NCI-H1105 treated with DMSO at 0.1 percent for 48 hours (cell line): ENCODE measurements around the gene FBXO7.

Experiments used
- DNase-seq: peaks from one replicate; lab custom pipeline; 2025; lab: John Stamatoyannopoulos, UW

FBXO7 gene

DNA sequence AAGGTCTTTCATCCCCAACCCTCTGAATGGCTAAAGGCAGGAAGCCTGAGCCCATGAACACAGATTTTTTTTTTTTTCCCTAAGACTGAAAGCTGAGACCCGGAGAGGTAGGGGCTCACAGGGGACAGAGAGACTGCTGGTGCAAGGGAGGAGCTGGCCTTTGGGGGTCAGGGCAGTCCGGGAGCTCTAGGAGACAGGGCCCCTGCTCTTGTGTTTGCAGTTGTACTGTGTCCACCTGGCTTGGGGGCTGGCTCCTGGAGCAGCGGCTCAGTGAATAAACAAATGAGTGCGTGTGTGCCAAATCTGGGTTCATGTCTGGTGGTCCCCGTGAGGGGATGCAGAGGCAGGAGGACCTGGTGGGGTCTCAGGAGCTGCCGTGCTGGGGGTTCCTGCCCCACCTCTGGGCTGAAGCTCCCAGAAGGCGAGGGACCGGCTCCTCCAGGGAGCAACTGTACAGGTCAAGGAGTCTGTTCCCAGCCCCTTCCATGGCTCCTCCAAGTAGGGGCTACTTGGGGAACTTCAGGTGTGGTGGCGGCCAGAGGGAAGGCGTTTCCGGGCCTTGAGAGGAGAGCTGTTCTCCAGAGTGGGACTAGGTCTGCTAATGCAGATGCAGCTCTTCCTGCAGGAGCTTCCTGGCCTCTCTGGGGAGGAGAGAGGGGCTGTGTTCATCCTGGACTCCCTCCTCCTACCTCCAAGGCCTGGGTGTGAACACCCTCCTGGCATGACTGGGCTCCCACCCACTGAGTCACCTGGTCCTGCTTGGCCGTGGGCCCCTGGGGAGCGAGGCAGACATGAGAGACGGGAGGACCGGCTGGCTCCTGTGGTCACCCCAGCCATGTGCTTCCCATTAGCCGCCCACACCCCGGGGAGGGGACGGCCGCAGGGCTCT is 57.6 kb downstream of the FBXO7 start:
- no peak for DNase-seq

DNA sequence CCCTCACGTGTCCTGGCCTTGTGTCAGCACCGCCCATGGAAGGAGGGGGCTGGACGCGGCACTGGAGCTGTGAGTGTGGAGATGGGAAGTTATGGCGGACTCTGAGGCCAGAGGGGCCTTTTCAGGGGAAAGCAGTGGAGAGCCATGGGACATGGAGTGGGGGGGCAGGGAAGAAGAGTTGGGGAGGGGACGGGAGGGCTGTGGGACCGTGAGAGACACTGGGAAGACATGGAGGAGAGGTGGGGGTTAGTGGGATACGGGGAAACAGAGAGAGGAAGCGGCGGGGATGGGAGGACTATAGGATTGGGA is 58.2 kb downstream of the FBXO7 start:
- DNase-seq, result no peak

DNA sequence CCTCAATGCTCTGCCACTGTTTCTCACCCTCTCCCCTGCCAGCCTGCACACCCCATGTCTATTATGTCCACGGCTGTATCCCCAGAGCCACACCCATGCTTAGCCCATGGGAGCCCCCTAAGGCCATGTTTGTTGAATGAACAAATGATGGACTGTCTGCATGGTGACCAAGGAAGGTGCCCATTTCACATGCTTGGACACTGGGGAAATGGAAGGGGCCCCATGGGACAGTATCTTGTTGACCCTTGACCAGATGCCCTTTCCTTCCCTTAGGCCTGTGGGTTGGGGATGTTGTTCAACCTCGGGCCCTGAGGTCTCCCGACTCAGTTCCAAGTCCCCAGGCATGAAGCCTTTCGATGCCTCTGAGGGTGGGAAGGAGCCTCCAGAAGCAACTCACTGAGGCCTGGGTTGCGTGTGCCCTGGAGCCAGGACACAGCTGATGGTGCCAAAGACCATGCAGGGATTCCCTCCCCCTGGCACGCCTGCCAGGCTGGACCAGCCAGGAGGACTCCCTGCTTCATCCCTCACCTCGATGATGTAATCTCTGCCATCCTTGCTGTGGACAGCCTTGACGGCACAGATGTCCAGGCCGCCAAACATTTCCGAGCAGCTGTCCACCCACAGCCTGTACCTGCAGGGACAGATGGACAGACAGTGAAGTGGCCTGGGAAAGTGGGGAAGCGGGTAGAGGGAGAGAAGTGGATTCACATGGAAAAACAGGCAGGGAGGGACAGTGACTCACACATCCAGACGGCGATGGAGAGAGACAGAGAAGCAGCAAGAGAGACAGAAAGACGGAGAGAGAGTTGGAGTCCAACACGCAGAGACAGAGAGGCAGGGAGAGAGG is 58.9 kb downstream of the FBXO7 start:
- no peak for DNase-seq

DNA sequence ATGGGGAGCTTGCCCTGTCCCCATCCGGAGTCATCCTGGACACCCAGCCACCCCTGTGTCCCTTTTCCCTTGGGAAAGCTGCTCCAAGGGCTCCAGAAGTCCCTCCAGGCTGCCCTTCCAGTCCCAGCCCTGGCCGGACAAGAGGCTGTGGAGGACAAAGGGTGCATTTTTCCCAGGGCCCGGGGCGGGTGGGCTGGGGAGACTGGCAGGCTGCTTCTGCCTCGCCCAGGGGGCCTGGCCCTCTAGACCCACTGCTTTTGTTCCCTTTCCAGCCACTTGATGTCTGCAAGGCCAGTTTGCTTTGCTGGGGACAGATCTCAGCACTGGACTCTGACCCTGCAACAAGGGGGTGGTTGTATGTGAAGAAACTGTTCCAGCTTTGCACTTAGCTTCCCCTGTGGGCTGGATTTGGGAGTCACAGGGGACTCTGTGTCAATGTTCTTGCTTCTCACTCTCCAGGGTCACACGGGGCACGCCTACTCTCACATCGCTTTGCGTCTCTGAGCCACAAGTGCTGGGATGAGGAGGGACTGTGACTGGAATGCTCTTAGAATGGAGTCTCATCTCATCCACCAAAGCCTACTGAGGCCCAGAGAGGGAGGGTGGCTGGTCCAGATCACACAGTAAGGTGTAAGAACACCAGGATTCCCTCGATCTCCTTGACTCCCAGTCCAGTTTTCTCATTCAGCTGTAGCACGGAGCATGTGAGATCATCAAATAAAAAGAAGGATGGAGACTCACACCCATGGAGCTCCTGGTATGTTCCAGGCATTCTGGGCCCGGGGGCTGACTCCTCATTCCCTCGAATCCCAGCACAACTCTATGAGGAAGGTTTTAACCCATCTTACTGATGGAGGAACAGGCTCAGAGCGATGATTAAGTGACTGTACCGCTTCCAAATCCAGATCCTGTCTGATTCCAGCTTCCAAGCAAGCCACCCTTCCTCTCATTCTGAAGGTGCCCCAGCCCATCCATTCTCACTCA is 59.9 kb downstream of the FBXO7 start:
- DNase-seq, result no peak

DNA sequence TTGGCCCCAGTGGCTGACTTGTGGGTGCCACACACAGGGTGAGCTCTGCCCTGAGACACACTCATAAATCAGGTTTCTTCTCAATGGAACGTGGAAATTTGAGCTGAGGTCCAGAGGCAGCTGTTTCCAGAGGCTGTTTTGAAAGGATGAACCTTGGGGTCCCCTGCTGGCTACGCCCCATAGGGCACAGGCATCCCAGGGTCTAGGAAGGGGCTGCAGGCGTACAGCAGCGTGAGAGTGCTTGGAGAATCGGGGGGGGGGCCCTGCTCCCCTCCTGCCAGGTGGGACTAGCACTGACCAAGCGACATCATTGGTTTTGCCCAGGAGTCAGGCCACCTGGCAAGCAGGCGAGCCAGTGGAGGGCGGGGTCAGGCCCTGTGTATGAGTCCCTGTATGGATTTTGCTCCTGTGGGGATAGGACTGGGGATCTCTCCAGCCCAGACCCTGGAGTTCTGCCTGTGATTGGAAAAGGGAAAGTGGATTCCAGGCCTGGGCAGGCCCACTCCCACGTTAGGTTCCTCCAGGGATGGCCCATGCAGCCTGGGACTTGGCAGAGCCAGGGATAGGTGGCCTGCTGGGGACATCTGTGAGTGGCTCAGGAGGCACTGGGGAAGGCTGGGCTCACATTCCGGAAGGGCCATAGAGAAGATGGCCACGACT is 61.0 kb downstream of the FBXO7 start:
- DNase-seq, result no peak

DNA sequence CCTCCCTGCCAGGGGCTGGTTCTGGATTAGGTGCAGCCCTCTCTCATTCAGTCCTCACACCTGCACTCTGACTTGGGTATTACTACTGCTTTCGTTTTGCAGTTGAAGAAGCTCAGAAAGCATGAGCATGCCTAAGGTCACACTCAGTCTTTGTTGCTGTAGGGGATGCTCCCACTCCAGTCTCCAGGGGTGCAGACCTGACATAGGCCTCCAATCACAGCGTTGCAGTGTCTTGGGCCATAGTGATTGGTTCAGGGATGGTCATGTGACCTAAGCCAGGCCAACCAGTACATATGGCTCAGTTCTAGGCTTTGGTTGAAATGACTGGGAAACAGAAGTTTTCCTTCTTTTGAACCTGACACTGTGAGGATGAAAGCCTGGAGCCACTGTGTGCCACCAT is 61.7 kb downstream of the FBXO7 start:
- DNase-seq, result no peak

DNA sequence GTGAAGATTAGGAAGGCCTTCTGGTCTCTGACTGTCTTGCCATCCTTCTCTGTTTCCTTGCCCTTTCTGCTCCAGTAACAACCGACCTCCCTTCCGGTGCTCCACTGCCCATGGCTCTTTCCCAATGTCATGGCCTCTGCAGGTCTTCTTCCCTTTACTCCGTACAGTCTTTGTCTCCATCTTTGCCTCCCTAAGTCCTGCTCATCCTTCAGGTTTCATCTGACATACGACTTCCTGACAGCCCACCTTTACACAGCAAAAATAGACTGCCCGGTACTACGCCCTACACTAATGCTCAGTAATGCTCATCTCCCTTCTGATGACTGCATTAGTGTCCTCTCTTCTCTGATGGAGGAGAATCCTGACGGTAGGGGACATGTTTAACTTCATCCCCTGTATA is 63.9 kb downstream of the FBXO7 start:
- DNase-seq, result no peak

DNA sequence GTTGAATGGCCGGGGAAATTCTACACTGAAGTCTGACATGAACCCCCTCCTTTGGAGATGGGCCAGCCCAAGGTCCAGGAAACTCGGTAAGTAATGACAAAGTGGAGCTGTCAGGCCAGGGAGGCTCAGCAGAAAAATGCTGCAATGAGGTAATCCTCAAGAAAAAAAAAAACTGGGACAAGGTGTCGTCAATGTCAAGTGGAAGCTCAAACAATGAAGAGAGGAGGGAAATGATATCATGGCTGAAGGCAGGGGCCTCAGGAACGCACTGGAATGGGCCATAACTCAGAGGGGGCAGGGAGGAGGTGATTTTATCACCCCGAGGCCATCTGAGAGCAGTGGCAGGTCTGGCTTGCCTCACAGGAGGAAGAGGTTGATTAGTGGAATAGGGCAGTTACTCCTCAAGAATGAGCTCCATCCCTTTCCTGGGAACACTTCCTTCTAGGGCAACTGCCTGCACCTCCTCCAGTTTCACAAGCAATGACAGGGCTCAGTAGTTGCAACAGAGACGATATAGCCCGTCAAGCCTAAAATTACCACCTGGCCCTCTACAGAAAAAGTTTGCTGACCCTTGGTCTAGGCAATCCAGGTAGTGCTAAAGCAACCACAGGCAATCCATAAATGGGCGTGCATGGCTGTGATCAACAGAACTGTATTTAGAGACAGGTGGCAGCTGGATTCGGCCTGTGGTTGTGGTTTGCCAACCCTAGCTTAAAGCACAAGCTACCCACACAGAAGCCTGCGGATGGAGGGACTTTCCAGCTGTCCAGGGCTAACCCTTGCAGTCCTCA is 65.2 kb downstream of the FBXO7 start:
- DNase-seq, result no peak

DNA sequence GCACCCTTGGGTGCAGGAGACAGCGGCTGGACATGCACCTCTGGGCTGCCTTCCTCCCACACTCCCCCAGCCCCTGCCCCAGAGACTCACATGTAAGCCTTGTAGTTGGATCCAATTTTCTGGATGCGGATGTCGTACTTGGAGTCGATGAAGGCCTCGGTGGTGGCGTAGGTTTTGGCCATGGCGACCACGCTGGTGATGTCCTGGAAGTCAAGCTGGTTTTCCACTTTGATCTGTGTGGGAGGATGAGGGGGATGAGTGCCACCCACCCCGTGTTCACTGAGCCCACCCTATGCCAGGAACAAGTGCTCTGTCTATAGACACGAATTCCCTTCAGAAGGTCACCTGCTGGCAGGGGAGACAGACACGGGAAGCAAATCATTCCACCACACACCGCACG is 66.9 kb downstream of the FBXO7 start:
- DNase-seq, result no peak

DNA sequence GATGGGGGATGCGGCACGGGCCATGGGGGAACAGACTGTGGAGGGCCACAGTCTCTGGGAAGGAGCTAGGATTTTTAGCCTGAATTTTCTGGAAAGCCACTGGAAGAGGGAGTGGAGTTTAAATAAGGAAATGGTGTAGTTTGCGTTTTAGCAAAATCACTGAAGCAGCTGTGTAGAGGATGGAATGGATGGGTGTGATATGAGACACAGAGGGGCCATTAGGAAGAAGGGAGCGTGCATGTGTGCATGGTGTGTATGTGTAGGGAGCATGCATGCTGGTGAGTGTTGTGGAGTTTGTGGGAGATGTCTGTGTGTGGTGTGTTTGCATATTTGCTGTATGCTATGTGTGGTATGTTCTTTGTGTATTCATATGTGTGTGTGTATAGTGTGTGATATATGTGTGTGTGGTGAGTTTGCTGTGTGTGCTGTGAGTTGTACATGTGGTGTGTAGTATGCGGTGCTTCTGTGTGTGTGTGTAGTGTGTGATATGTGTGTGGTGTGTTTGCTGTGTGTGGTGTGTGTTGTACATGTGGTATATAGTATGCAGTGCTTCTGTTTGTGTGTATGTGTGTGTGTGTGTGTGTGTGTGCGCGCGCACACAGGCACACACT is 67.6 kb downstream of the FBXO7 start:
- no peak for DNase-seq

DNA sequence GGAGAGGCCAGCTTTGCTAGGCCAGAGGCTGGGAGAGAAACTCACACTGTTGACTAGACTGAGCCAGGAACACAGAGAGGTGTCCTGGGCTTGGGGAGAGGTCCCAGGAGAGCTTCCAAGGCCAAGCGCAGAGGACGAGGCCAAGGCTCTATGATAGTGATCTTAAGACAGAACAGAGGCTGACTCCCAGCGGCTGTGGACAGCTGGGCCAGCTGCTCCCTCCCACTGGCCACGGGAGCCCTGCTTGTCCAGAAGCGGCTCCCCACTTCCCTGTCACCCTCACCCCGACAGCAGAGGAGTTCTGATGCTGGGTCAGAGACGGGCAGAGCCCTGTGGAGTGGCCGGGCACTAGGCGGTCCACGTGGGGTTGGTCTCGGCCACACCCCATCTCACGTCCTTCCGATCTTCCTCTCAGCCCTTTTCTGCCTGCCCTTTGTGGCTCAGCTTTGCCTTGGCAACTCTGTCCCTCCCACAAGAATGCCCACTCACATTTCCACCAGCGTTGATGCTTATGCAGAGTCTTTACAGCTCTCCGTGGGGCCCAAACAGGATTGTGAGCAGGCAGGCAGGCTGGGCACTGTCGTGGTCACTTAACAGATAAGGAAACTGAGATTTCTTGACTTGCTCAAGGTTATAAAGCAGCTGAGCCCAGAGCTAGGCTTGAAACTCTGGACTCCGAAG is 68.2 kb downstream of the FBXO7 start:
- DNase-seq, result no peak

DNA sequence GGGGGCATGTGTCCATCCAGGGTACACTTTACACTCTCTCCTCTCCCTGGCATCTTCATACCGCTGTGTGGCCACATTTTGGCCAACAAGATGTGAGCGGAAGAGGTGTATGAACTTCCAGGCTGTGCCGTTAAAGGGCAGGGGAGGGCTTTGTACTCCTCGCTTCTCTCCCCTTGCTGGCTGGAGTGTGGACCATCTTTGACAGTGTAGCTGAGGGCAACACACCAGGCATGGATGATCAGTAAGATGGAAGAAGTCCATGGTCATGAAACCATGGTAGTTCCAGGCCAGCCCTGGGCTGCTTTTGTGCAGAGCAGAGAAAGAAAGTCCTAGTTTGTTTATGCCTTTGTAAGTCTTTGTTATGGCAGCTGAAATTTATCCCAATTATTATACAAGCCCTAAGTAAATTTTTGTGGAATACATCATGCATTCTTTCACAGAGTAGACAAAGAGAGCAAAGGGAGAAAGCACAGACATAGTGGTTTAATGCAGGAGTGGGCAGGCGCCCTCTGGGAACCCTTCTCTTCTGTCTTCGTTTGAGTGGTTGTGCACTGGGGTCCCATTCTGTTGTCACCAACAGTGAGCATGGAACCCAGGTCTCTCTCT is 70.4 kb downstream of the FBXO7 start:
- no peak for DNase-seq

DNA sequence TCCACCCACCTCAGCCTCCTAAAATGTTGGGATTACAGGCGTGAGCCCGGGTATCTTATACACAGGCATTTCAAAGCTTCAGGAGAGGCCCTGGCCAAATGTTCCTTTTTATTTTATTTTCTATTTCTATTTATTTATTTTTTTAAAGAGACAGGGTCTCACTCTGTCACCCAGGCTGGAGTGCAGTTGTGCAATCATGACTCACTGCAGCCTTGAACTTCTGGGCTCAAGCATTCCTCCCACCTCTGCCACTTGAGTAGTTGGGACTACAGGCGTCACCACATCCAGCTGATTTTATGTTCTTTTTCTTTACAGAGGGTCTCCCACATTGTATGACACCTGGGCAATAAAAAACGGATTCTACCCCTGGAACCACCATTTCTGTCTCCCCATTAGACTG is 71.2 kb downstream of the FBXO7 start:
- no peak for DNase-seq

DNA sequence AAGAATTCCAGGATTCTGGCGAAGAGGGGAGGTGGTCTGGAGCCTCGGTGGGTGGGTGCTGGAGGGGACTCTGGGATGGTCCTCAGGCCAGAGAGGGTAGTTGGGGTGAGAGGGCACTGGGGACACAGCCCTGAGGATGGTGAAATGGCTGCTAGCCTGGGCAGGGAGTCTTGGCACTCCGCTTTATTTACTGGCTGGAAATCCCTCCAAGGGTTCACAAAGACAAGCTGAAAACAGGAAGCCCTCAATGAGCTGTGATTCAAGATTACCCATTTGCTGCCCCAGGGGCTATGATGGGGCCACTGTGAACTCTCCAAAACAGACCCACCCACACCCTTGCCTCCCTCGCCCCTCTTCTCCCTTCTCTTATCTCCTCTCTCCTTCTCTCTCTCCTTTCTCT is 71.9 kb downstream of the FBXO7 start:
- DNase-seq, result no peak

DNA sequence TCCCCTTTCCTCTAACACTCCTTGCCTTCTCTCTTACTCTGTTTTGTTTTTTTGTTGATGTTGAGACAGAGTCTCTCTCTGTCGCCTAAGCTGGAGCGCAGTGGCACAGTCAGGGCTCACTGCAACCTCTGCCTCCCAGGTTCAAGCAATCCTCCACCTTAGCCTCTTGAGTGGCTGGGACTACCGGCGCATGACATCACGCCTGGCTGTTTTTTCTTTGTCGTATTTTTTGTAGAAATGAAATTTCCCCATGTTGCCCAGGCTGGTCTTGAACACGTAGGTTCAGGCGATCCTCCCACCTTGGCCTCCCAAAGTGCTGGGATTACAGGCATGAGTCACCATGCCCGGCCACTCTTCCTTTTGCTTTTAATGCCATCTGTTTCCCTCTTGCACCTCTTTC is 72.3 kb downstream of the FBXO7 start:
- DNase-seq, result no peak

DNA sequence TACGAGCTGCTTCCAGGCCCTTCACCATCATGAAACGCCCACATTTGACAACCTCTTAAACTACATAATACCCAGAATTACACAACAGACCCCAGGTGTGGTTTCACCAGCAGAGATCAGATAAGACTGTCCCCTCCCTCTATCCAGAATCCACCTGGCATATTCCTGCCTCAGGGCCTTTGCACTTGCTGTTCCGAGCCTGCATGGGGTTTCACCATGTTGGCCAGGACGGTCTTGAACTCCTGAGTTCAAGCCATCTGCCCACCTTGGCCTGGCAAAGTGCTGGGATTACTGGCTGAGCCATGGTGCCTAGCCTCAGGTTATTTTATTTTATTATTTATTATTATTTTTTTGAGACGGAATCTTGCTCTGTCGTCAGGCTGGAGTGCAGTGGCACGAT is 73.4 kb downstream of the FBXO7 start:
- no peak for DNase-seq
